ENCODE data around the gene KHDRBS2. TPM values are rescaled to one million over a fixed set of nuclear protein-coding genes. Genes with fewer than 3 reads are reported as not detected.

KHDRBS2 gene
- total RNA-seq, 1 experiment from 2014 or later = not detected

DNA sequence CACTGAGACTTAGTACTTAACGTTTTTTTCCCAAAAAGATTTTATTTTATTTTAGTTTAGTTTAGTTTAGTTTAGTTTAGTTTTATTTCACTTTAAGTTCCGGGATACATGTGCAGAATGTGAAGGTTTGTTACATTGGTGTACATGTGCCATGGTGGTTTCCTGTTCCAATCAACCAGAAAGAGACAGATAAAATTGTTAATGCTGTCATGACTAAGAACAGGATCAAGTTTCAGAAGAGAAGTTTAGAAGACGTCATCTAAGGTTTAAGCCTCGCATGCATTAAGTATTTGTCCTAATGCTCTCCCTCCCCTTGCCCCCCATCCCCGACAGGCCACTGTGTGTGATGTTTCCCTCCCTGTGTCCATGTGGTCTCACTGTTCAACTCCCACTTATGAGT lies 540.0 kb downstream of the KHDRBS2 start:
- DNase-seq (ENCODE audit: low spot score) = no peak
- Histone ChIP-seq H3K36me3 (ENCODE audit: insufficient read depth, low read length, poor library complexity, severe bottlenecking) (no peaks in the 10 kb centered on the region), H3K4me3 (ENCODE audit: low read depth, low read length, poor library complexity, severe bottlenecking) (no peak overlapping the region), H3K9me3 (ENCODE audit: low read depth, low read length, poor library complexity, severe bottlenecking) (peaks cover 21% of the 10 kb centered on the region), H3K4me1 (ENCODE audit: insufficient read depth, low read length, poor library complexity, severe bottlenecking) (no peaks in the 10 kb centered on the region), H3K27me3 (replicated peaks; ENCODE audit: insufficient read depth, low read depth, low read length, poor library complexity) (no peaks in the 10 kb centered on the region), H3K27ac (ENCODE audit: low read depth, low read length, poor library complexity, severe bottlenecking) (no peak overlapping the region)
- TF ChIP-seq, protein P1, sequence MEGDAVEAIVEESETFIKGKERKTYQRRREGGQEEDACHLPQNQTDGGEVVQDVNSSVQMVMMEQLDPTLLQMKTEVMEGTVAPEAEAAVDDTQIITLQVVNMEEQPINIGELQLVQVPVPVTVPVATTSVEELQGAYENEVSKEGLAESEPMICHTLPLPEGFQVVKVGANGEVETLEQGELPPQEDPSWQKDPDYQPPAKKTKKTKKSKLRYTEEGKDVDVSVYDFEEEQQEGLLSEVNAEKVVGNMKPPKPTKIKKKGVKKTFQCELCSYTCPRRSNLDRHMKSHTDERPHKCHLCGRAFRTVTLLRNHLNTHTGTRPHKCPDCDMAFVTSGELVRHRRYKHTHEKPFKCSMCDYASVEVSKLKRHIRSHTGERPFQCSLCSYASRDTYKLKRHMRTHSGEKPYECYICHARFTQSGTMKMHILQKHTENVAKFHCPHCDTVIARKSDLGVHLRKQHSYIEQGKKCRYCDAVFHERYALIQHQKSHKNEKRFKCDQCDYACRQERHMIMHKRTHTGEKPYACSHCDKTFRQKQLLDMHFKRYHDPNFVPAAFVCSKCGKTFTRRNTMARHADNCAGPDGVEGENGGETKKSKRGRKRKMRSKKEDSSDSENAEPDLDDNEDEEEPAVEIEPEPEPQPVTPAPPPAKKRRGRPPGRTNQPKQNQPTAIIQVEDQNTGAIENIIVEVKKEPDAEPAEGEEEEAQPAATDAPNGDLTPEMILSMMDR (conservative IDR thresholded peaks at IDR 0.05; ENCODE audit: low read depth, low read length) = no peak
- TF ChIP-seq EZH2 (IDR thresholded peaks at IDR 0.05; ENCODE audit: borderline replicate concordance, low read depth, low read length, poor library complexity, severe bottlenecking) = no peak
- no TSS peak for BruUV-seq (replicated peaks)
- intact Hi-C loops (cut with micrococcal nuclease; ENCODE audit: unreplicated experiment) = no loop called here
- ChIA-PET POLR2A (ENCODE audit: low non-redundant PET) (no interaction called here), CTCF (no interaction called here)

DNA sequence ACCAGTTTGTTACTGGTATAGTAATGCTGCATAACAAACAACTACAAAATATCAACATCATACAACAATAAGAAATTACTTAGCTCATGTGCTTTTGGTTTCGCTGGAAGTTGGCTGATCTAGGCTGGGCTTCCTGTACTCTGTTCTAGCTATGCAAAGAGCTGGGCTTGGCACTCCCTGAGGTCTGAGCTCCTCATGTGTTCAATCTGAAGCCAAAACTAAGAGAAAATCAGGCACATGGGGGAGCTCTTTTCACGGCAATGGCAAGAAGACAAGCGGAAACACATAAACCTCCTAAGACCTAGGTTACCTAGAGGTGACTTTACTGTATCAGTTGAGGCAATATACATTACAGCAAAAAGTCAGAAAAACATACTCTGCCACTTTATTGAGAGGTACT lies 574.2 kb downstream of the KHDRBS2 start:
- no peak overlapping the region for H3K4me3 ChIP-seq (ENCODE audit: low read depth, low read length, poor library complexity, severe bottlenecking)
- no TSS peak for BruUV-seq (replicated peaks)
- ChIA-PET CTCF (no interaction called here), POLR2A (ENCODE audit: low non-redundant PET) (no interaction called here)
- intact Hi-C loops (cut with micrococcal nuclease; ENCODE audit: unreplicated experiment) = no loop called here
- H3K27me3 ChIP-seq (replicated peaks; ENCODE audit: insufficient read depth, low read depth, low read length, poor library complexity) = no peaks in the 10 kb centered on the region
- no peaks in the 10 kb centered on the region for H3K4me1 ChIP-seq (ENCODE audit: insufficient read depth, low read length, poor library complexity, severe bottlenecking)
- no peak overlapping the region for H3K27ac ChIP-seq (ENCODE audit: low read depth, low read length, poor library complexity, severe bottlenecking)
- DNase-seq (ENCODE audit: low spot score) = no peak
- no peak for TF ChIP-seq EZH2 (IDR thresholded peaks at IDR 0.05; ENCODE audit: borderline replicate concordance, low read depth, low read length, poor library complexity, severe bottlenecking)
- TF ChIP-seq, protein P1 (conservative IDR thresholded peaks at IDR 0.05; ENCODE audit: low read depth, low read length) = no peak
- peaks cover 37% of the 10 kb centered on the region for H3K9me3 ChIP-seq (ENCODE audit: low read depth, low read length, poor library complexity, severe bottlenecking)
- H3K36me3 ChIP-seq (ENCODE audit: insufficient read depth, low read length, poor library complexity, severe bottlenecking) = no peaks in the 10 kb centered on the region

DNA sequence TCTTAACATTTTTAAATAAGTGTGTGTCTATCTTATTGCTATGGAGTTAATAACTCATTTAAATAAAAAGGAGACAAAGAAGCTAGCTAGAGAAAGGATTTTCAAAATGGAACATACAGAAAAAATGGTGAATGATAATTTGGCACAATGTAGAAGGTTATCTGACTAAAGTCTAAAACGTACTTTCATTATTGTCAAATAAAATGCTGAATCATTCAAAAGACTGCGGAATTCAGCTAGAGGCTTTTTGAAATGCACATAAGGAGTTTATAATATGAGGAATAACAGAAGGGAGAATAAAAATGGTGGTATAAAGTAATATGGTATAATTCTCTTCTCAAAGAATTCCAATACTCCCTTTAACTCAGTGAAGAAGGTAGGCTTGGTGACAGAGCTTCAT lies 597.9 kb downstream of the KHDRBS2 start:
- Histone ChIP-seq H3K4me1 (ENCODE audit: insufficient read depth, low read length, poor library complexity, severe bottlenecking) (no peaks in the 10 kb centered on the region), H3K27me3 (replicated peaks; ENCODE audit: insufficient read depth, low read depth, low read length, poor library complexity) (no peaks in the 10 kb centered on the region), H3K4me3 (ENCODE audit: low read depth, low read length, poor library complexity, severe bottlenecking) (no peak overlapping the region), H3K36me3 (ENCODE audit: insufficient read depth, low read length, poor library complexity, severe bottlenecking) (no peaks in the 10 kb centered on the region), H3K9me3 (ENCODE audit: low read depth, low read length, poor library complexity, severe bottlenecking) (peaks cover 40% of the 10 kb centered on the region), H3K27ac (ENCODE audit: low read depth, low read length, poor library complexity, severe bottlenecking) (no peak overlapping the region)
- ChIA-PET CTCF (no interaction called here), POLR2A (ENCODE audit: low non-redundant PET) (no interaction called here)
- no TSS peak for BruUV-seq (replicated peaks)
- intact Hi-C loops (cut with micrococcal nuclease; ENCODE audit: unreplicated experiment) = no loop called here
- DNase-seq (ENCODE audit: low spot score) = no peak
- TF ChIP-seq EZH2 (IDR thresholded peaks at IDR 0.05; ENCODE audit: borderline replicate concordance, low read depth, low read length, poor library complexity, severe bottlenecking) = no peak
- TF ChIP-seq, protein P1 (conservative IDR thresholded peaks at IDR 0.05; ENCODE audit: low read depth, low read length) = no peak
